Measurements from ENCODE around the gene GLMP.

The GLMP gene

DNA sequence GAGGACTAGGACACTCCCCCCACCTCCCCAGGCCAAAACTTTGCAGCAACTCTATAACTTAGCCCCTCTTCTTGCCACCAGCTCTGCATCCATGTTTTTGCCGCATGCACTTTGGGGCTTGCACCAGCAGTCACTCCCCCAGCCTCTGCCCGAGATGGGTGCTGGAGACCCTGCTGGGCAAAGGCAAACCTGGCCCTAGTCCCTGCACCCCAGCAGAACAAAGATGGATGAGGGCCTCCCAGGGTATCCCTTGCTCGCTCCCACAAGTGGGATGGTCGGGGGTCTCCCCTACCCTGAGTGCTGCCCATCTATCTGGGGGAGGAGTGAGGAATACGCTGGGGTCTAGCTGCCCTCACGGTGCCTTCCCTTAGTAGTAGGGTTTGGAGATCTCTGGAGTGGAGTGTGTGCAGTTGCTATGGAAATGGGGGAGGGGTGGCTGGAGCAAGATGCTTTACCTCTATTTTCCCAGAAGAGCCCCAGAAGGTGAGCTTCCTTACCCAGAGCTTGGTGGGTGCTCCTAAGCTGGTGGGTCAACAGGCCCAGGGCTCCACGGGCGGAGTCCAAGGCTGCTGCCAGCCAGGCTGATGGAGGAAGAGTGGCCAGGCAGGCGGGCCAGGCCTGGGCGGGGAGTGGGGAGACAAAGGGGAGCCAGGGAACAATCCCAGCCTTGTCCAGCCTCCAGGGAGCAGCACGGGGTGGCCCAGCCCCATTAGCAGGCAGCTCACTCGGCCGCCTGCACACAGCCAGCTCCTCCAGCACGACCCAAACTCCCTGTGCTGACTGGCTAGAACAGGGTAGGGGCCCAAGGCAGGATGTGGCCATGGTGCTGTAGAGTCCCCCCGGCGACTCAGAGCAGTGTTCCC is 47.8 kb downstream of the GLMP start, which contains the start of gene PAQR6:
Gene PAQR6 (minus strand): TSS at position 597 of the 863 bp plus-strand sequence. CDS start 1,325 bp downstream, outside the sequence.
- no peak for DNase-seq
- ATAC-seq: no peak

DNA sequence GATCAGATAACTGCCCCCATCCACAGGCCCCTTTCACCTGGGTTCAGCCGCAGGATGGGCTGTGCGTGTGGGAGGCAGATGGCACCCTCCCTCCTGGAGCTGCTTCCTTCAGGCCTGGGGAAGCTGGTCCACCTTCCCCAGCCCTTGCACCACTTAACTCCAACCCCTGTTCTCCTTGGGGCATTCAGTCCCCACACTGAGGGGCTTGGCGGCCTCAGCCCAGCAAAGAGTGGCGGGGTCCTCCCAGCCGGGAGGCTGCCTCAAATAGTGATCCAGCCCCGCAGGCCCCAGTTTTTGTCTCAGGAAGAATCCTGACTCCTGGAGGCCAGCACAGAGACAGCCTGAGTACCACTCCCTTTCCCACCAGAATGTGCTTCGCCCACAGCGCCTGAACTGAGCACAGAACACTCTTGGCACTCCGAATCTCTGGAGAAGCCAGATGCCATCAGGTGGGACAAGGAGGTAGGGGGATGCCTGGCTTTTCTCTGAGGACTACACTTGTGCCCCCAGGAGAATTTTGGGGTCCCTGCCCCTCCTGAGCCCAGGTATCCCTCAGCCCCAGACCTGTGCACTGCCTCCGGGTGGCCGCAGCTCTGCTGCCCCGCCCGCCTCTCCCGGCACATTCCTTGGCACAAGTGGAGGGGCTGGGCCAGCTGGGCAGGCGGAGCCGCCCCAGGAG is 48.6 kb downstream of the GLMP start:
- no peak for DNase-seq
- no peak for ATAC-seq

GRCh38 chr1:156246241-156246780 is 49.2 kb downstream of the GLMP start:
- no peak for DNase-seq
- ATAC-seq: no peak

- ATAC-seq (peak; percentile 29), DNase-seq (peak; percentile 52)
Measured at GRCh38 chr1:156245451-156246232, 49.8 kb downstream of the GLMP start.

DNA sequence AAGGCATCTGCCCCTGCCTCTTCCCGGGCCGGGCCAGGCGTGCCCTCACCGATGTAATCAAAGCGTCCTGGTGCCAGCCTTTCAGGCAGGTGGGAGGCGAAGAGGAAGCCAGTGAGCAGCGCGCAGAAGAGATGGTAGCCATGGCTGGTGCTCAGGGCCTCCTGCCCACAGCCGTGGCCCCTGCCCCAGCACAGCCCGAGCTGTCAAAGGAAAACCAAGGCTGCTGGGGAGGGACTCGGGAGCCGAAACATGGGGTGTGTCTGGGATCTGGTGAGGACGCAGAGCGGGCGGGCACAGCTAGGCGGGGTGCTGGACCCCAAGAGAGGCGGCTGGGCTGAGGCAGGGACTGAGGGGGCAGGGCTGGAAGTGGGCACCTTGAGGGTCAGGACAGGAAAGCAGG is 50.8 kb downstream of the GLMP start:
- DNase-seq: no peak
- ATAC-seq: no peak

- no peak for ATAC-seq
- no peak for DNase-seq
Measured at GRCh38 chr1:156244126-156244525, 51.4 kb downstream of the GLMP start.

GRCh38 chr1:156242738-156243137 is 52.7 kb downstream of the GLMP start:
- DNase-seq (no peak), ATAC-seq (no peak)
